AG04449 (cell line): ENCODE data around the gene WDFY2.

ENCODE experiments used
- CTCF ChIA-PET: fragments of 350-600 bp; formaldehyde crosslinking; extraction: SDS; loops from one replicate; lab custom pipeline; 2021; ENCODE audit warnings: antibody characterized with exemption; lab: Yijun Ruan, JAX
- POLR2A ChIA-PET: fragments of 400-600, 350-600 bp; formaldehyde crosslinking; extraction: SDS; loops from one replicate; lab custom pipeline; 2020; ENCODE audit warnings: antibody characterized with exemption, inconsistent platforms; lab: Yijun Ruan, JAX
- DNase-seq: peaks from one replicate; pipeline ENCODE4 v3.0.0-alpha.2; 2010; ENCODE audit warnings: low read depth, low spot score
- H3K4me3 ChIP-seq: 2 replicates; pipeline ENCODE4 v1.5.1; 2011; ENCODE audit warnings: low read depth, mild to moderate bottlenecking, control low read depth, low read length
- TF ChIP-seq, protein P1 (sequence below): IDR thresholded peaks from one replicate; pipeline ENCODE4 v1.5.1; 2011; ENCODE audit warnings: mild to moderate bottlenecking, moderate library complexity, low read length, control low read depth, inconsistent platforms; ENCODE audit not compliant: insufficient read depth; ENCODE audit errors: missing control alignments

Gene WDFY2

DNA sequence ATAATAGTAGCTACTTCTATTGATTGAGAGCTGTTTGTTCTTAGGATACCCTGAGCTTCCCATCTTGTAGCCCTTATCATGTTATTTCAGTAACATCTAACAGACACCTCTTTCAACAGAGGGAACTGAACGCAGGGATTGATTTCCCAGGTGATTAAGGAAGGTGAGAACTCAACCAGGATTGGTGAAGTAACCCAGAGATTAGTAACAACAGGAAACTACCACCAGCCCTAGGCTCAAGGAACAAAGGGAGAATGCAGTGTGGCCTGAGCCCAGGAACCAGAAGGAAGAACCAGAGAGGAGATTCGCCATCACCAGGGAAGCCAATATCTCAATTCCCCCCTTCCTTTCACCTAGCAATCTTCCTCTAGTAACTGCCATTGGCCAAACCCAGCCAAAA lies 211.2 kb downstream of the WDFY2 start:
- ChIA-PET POLR2A (interaction anchor here (1.3 kb wide), 1 partner anchor 342 kb away, joined by 4 read pairs; the partner anchor contains the start of gene INTS6), CTCF (interaction anchor here (0.8 to 10.4 kb wide), 10 partner anchors 9 to 670 kb away, joined by 4 to 96 read pairs (median 16); no protein-coding TSS in a partner anchor)
- no peak overlapping the region for H3K4me3 ChIP-seq
- TF ChIP-seq, protein P1, sequence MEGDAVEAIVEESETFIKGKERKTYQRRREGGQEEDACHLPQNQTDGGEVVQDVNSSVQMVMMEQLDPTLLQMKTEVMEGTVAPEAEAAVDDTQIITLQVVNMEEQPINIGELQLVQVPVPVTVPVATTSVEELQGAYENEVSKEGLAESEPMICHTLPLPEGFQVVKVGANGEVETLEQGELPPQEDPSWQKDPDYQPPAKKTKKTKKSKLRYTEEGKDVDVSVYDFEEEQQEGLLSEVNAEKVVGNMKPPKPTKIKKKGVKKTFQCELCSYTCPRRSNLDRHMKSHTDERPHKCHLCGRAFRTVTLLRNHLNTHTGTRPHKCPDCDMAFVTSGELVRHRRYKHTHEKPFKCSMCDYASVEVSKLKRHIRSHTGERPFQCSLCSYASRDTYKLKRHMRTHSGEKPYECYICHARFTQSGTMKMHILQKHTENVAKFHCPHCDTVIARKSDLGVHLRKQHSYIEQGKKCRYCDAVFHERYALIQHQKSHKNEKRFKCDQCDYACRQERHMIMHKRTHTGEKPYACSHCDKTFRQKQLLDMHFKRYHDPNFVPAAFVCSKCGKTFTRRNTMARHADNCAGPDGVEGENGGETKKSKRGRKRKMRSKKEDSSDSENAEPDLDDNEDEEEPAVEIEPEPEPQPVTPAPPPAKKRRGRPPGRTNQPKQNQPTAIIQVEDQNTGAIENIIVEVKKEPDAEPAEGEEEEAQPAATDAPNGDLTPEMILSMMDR = no peak
- no peak for DNase-seq

DNA sequence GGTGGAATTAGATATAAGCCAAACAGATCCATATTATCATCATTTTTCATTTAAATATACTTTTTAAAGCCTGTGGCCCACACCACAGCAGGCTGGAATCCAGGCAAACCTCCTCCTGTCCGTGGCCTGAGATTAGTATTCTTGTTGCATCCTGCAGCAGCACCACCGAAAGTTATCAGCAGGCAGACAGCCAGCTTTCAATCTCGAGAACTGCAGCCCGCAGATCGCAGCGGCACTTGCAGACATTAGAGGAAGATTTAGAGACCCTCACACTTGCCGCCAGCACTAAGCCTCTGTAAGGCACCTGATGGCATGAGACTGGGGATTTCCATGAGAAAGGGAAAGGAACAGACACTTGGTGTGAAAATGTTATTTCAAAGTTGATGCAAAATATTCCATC lies 212.3 kb downstream of the WDFY2 start:
- CTCF ChIA-PET = interaction anchor here (0.7 to 10.4 kb wide), 18 partner anchors 10 to 671 kb away, joined by 3 to 96 read pairs (median 8); partner anchors contain the start of gene INTS6
- TF ChIP-seq, protein P1 = no peak
- POLR2A ChIA-PET = interaction anchor here (1.3 to 1.9 kb wide), 2 partner anchors 343 kb away, joined by 4 to 8 read pairs; partner anchors contain the start of gene INTS6
- DNase-seq = no peak
- no peak overlapping the region for H3K4me3 ChIP-seq

DNA sequence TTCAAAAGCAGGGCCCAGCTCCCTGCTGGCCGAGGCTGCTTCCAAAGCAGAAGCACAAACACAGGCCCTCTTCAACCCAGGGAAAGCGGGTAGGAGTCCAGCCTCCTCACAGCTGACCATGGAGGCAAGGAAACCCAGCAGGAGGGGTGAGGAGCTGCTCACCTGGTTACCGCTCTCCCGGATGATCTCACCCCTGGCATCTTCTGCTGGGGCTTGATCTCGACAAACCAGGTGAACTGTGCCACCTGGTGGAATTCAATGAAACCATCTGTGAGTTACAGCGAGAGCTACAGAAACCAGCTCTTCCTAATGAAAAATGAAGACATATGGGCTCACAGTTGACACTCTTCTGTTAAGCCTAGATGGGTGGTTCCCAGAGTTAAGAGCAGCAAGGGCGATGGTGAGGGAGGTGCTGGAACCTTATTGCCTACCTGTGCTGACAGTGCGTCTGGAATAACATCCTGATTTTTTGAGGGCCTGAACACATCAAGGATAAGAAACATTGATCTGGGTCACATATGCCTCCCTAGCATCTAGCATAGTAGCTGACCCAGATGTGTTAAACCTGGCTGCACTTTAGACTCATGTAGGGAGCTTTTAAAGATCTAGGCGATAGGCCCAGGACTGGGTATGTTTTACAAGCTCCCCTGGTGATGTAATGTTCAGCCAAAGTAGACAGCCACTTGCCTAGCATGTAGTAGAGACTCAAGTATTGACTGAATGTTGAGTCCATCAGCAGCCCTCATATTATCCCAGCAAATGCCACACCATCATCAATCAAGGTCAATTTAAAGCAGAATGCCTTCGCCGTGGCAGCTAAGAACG lies 213.6 kb downstream of the WDFY2 start:
- POLR2A ChIA-PET = interaction anchor here (1.3 to 1.9 kb wide), 3 partner anchors 12 to 345 kb away, joined by 3 to 8 read pairs (median 3); partner anchors contain the start of gene INTS6
- H3K4me3 ChIP-seq = no peak overlapping the region
- CTCF ChIA-PET = interaction anchor here (0.7 to 10.4 kb wide), 30 partner anchors 11 to 672 kb away, joined by 3 to 96 read pairs (median 5); partner anchors contain the start of gene INTS6
- TF ChIP-seq, protein P1 = peak; percentile 42
- DNase-seq = no peak

DNA sequence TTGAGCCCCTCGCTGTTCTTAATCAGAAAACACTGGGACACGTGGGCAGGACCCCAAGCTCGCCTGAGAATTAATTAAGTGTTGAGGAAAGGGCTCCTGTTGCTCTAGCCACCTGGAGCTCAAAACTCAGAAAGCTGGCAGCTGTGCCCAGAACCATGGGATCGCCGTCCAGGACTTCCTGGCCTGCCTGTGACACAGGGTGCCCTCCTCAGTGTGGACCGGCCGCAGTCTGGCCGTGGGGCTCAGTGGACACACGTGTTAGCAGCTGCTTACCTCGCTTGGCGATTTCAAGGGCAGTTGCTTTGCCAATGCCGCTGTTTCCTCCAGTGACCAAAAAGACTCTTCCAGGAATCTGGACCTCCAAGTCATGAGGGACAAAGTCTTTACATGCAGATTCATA lies 215.0 kb downstream of the WDFY2 start:
- TF ChIP-seq, protein P1 = no peak
- POLR2A ChIA-PET = no interaction called here
- no peak for DNase-seq
- CTCF ChIA-PET = interaction anchor here (2.2 to 10.4 kb wide), 7 partner anchors 68 to 674 kb away, joined by 7 to 96 read pairs (median 18); no protein-coding TSS in a partner anchor
- no peak overlapping the region for H3K4me3 ChIP-seq

DNA sequence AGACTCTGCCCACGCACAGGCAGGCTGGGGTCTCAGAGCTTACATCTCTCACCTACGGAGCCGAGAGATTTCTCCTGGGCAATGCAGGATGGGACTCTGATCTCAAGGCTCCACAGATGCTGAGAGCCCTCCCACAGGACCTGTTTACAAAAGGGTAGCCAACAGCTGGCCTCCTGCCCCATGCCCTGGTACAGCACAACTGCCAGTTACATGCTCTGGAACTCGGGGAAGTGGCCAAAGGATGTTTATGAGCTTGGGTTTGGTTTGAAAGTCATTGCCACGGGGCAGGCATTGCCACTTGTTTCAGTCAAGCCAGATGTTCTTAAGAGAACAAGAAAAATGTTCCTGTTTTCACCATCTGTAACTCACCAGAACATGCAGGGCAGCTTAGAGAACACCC lies 216.2 kb downstream of the WDFY2 start:
- no peak for DNase-seq
- no peak overlapping the region for H3K4me3 ChIP-seq
- ChIA-PET POLR2A (interaction anchor here (2.2 kb wide), 1 partner anchor 347 kb away, joined by 13 read pairs; the partner anchor contains the start of gene INTS6), CTCF (interaction anchor here (0.9 to 10.4 kb wide), 6 partner anchors 14 to 676 kb away, joined by 3 to 96 read pairs (median 8); partner anchors contain the start of gene NEK5)
- TF ChIP-seq, protein P1 = no peak

DNA sequence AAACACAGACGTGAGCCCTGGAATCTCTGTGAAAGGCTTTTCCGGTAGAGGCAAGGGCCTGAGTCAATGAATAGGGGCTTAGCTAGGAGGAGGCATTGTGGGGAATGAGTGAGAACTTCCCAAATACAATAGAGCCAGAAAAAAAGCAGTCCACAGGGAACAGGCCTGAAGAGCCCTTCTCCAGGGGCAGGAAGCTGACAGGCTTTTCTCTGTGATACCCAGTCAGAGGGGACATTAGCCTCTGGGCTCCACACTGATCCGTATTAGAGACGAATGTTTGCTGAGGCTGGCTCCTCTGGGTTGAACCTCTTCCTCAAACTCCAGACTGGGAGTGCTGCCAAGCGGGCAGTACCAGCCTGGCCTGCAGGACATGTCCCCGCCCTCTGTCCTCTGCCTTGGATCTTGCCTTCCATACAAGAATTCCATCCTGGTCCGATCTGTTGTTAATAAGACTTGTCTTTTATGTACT lies 217.4 kb downstream of the WDFY2 start:
- TF ChIP-seq, protein P1 = no peak
- CTCF ChIA-PET = interaction anchor here (0.9 to 10.4 kb wide), 7 partner anchors 10 to 677 kb away, joined by 3 to 96 read pairs (median 8); partner anchors contain the start of gene NEK5
- POLR2A ChIA-PET = interaction anchor here (2.2 kb wide), 1 partner anchor 349 kb away, joined by 13 read pairs; the partner anchor contains the start of gene INTS6
- H3K4me3 ChIP-seq = no peak overlapping the region
- DNase-seq = no peak
